Peyer's patch (tissue), 4 donors: ENCODE data around the gene TMEM170B.

Experiments used
- CTCF ChIP-seq, 6 experiments: fragments of 450-650 bp in 4 of 6; fragments of 200-600 bp in 2 of 6; sonication (generic) in 1 of 6; IDR thresholded peaks; one replicate each; pipeline ENCODE4 v1.5.1; 2017 to 2019; ENCODE audit warnings: antibody characterized with exemption in 6 of 6, mild to moderate bottlenecking in 3 of 6, moderate library complexity in 1 of 6
- POLR2A ChIP-seq, 2 donors: fragments of 450-650 bp; IDR thresholded peaks; one replicate each; pipeline ENCODE4 v1.5.1; 2017; ENCODE audit warnings: antibody characterized with exemption in 2 of 2, mild to moderate bottlenecking in 2 of 2, moderate library complexity in 2 of 2

DNA sequence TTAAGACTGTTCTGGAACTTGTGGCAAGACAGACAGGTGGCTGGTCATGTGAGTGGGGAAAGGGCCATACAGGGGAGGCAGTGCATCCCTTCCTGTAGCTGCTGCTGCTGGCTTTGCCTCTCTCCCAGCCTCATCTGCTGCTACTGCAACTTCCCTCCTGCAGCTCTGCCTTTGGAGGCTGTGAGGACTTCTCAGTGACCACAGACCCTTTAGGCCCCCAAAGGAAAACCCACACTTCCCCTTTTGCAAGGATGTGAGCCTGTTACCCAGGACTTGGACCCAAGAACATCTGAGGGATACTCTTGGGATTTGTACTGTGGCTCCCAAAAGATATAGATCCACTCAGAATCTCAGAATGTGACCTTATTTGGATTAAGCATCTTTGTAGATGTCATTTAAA is 91.0 kb downstream of the TMEM170B start:
- TF ChIP-seq POLR2A (IDR thresholded peaks at IDR 0.05) (no peak), CTCF (IDR thresholded peaks at IDR 0.05) (no peak)
